Stimulated activated CD8-positive, alpha-beta memory T cell treated with anti-CD3 and anti-CD28 coated beads, Interleukin-12 subunit alpha, Interleukin-12 subunit beta, amount 100 ng/mL, for 24 hours (primary cell): ENCODE measurements around the gene SFMBT2.
"Not testable (repeated sequence)": the region's sequence is repeated elsewhere in the genome, so short reads cannot be mapped to it uniquely, and the experiment has no call there.

Experiments used
- DNase-seq: peaks from one replicate; pipeline ENCODE4 v3.0.0-alpha.2; 2020; ENCODE audit errors: extremely low read depth

SFMBT2 gene

DNA sequence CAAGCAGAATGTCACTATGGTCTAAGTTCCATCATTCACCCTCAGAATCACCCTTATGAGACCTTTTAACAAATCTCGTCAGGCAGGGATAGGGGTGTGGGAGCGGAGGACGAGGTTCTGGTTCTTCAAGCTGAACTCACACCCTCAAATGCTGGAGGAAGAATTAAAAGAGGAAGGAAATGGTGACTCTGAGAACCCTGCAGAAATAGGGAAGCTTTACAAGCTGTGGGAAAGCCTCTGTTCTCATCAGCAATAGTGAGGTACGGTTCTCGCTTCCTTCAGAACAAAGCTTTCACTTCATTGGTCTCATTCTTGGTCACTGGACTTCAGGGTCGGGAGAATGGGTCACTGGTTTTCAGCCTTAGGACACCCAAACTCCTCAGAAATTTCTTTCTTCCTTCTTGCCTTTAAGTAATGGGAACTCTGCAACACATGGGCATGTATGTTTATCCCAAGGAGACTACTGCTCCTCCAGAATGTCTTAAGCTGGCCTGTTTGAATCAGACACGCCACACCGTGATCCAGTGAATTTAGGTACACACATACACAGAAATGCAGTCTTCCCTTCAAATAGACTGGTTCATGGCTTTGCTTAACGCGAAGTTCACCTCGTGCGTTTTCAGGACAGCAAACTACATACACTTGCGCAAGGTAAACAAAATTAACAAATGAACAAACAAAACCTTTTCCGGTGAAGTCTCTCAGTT, 226.0 kb downstream of the SFMBT2 start:
- DNase-seq: no peak

DNA sequence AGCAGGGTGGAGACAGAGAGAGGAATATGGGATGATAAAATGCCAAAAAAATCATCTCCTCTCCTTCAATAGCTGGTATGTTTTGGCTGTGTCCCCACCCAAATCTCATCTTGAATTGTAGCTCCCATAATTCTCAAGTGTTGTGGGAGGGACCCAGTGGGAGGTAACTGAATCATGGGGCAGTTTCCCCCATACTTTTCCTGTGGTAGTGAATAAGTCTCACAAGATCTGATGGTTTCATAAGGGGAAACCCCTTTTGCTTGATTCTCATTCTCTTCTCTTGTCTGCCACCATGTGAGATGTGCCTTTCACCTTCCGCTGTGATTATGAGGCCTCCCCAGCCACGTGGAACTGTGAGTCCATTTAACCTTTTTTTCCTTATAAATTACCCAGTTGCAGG, 226.7 kb downstream of the SFMBT2 start:
- not testable (repeated sequence) for DNase-seq

DNA sequence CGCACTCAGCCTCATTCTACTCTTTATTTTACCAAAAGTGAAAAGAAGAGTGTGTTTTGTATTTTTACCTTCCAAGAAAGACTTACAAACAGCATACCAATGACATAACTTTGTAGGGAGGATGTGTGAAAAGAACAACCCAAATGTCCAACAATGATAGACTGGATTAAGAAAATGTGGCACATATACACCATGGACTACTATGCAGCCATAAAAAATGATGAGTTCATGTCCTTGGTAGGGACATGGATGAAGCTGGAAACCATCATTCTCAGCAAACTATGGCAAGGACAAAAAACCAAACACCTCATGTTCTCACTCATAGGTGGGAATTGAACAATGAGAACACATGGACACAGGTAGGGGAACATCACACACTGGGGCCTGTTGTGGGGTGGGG, 228.5 kb downstream of the SFMBT2 start:
- DNase-seq: not testable (repeated sequence)

DNA sequence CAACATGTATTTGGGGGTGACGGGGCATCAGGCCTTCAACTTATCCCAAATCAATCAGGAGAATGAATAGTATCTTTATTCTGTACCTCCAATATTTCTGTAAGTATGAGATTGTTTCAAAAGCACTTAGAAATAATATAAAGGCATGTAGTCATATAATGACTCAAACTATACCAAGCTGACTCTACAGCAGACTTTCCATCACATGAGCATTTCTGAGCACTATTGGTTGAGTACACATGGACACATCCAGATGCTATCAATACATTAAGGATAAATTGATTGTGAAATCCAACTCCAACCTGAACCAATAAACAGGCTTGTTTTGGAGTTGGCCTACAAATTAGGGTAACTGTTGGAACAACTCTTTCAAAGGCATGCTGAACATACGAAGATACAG, 229.4 kb downstream of the SFMBT2 start:
- DNase-seq: no peak

DNA sequence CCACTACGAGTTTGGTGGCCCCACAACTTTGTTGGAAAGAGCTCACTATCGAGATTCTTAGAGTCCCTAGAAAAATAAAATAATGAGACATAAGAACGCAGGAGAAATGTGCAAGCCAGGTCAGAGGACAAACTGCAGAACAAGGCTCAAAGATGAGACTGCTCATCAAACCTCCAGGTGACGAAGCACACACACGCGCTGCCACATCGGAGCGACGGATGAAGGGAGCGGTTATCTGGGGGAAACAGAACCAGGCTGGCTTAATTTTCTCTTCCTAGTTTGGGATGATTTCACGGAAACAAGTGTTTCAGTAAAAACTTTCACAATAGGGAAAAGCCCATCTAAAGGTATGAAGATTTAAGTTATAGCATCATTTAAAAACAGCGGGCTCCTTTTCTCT, 231.3 kb downstream of the SFMBT2 start:
- no peak for DNase-seq

DNA sequence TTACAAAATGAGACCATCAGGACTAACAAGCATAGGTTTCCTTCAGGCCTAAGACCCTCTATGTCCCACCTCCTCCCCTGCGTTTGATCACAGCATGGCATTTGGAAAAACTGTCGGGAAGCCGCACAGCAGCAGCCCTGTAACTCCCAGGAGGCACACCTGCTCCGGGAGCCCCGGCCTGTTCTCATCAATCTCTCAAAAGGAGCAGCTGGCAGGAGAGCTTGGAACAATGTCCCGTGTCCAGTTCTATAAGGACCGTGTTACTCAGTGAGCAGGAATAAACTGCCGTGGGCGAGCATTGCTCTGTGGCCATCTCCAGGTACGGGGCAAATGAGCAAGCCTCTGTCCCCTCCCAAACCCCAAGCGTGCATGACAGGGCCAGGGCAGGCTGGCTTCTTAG, 236.9 kb downstream of the SFMBT2 start:
- DNase-seq: no peak

DNA sequence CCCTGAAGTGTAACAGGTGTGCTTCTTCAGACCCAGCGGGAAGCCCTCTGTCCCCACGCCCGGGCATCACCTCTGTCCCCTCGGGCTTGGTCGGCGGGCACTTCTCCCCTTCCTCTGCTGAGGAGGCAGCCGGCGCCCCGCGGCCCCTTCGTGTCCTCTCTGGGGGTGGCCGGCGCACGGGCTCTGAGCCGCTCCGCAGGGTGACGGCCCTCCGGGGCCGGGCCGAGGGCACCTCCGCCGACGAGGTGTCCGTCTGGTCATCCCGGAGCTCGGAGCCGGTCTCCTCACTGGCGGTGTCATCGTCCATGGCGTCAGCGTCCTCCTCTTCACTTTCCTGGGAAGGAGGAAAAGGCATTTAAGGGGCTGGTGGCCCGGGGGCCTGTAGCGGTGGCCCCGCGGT, 239.0 kb downstream of the SFMBT2 start:
- no peak for DNase-seq

DNA sequence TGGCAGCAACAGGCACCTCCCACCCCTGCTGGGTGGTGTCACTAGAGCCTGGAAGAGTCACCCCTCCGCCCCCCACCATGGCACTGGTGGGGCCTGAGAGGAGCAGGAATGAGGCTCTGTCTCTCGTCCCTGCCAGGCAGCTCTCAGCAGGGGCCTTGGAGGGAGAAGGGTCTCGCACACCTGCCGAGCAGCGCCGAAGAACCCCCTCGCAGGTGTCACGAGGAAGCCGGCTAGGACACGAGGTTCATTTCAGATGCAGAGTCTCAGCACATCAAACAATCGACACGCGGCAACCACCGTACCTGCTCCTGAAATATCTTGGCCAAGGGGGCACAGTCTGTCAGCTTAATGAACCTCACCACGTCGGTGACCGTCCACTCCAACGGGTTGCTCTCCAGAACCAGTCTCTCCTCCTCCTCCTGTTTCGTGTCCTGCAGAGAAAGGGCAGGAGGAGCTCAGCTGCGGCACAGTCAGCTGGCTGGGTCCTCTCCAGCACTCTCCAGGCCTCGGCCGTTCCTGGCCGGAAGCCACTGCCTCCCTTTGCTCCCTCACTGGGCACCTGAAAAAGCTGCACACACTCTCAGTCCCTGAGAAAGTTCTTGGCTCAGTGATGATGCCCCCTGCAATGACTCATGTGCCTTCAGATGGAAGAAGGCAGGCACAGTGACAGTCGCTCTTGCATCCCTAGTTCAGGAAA, 240.1 kb downstream of the SFMBT2 start:
- DNase-seq: no peak

DNA sequence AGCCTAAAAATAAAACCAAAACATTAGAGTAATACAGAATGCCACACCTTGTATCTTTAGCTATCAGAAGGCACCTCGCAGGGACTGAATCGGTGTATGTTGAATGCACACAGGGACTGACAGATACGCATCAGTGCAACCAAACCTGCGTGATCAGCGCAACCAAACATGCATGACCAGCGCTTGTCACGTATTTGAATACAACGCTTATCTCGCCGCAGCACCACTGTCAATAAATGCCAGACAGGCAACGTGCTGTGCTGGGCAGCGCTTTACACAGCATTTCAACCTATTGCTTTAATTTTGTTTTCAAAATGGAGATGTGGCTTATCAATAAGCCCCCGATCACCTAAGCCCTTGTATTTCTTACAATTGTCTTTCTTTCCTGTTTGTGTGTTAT, 242.4 kb downstream of the SFMBT2 start:
- no peak for DNase-seq

DNA sequence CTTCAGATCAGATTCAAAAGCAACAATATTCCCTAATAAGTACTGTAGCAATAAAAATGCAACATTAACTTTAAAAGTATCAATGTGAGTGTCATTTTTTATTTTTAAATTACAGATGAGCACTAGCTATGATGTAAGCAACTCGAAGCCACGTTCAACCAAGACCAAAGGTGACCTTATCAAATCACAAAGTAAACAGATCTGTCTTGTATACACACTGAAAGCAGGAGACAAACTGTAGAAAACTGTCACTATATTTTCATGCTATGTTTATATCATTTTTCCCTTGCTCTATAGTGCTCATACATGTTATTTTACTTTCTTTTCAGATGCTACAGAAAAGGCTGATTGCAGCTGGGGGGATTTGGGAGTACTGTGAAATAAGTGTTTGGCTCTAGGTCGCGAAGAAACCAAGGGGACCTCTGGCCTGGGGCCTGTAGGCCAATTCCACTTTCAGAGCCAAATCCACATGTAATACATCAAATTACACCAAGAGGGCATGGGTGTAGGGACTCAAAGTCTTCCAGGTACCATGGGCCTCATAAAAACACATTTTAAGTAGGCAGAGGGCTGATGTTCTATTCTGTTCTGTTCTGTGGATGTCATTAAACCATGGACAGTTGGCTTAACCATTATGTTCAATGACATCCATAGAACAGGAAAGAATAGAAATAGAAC, 245.2 kb downstream of the SFMBT2 start:
- no peak for DNase-seq

DNA sequence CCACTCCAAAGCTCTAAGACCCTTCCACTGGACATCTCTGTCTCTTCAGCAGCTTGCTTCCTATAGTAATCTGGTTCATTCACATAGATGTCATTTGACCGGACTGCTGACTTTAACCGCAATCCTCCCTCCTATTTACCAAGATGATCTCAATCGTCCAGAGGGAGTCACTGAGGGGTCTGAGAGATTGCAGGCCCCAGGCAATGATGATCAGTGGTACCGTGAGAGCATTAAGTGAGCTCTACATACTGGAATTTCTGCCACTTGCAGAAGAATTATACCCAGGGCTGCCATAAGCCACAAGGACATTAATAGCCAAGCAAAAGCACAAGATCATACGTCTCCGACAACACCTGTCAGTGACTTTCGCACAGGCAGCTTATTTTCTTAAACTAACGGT, 245.9 kb downstream of the SFMBT2 start:
- DNase-seq: no peak

DNA sequence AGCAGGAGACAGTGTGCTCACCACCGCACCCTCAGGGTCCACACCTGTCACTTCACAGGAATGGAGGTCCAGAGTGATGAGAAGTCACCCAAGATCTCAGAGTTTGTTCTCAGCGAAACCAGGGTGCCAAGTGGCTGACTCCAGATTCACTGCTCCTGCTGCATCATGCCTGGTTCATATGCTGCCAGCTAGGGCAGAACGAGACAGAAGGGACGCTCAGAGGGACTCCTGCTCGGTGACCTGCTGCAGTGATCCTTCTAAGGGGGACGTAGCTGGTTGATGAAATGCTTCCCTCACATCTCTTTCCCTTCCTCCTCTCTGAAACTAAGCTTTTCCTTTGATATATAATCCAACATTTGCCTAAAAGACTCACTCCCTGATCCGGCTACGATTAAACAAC, 248.5 kb downstream of the SFMBT2 start:
- no peak for DNase-seq

DNA sequence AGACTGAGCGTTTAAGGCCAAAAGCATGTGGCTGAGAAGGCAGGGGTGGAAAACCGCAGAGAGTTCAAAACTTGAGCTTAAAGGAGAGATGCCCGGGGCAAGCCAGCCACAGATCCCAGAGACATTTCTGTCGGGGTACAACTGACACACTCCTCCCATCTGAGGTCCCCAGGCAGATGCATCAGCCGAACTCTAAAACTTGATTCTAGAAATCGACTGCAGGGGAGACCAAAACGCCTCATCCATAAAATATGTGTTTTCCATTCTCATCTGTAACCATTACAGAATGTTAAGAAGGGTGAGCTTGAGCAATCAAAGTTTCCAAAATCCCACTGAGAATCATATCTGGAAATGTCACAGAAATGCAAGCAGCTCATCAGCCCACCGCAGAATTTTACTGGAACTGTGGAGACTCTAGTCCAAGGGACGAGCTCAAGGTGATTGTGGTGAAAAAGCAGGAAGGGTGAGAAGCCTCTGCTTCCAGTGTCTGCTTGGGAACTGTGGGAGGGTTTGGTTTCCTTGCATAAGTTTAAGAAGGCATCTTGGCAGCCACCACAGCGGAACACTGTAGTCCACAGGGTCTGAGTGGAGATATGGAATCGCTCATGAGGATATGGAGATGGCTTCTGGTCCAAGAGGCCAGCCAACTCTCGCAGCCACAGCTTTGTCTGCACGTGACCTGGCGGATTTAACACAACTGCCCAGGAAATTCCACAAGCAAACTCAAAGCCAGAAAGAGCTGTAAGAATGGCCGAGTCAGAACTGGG, 249.2 kb downstream of the SFMBT2 start:
- no peak for DNase-seq

DNA sequence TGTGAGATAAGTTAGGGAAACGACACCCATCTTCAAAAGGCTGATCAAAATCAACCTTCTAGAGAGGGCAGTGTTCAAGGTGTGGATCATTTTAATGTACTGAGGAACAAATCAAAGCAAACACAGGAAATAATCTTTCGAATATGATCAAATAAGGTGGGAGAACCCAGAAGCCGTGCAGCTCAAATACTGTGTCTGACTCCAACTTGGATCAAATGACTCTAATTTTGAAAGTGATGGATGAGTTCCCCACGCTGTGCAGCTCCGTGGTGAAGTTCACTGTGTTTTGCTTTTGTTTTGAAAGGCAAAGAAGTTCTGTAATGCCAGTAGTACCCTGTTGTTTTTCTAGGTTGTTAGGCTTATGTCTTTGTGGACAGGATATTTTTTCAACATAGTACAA, 250.9 kb downstream of the SFMBT2 start:
- DNase-seq: no peak

DNA sequence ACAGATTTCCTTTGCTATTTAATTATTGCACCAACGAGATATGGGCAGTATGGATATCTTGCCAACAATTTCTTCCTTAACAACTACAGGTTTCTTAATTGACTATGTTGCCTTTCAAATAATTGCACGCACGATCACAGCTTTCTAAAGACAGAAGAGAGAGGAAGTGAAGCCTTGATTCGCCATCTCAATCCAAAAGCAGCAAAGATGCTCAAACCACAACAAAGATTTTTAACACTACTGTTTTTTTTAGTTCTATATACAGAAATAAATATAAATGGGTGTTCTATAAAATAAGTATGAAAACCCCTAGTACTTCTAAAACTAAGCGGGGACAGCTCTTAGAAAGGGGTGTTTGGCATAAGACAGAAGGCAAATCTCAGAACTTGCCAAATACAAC, 251.3 kb downstream of the SFMBT2 start:
- no peak for DNase-seq

DNA sequence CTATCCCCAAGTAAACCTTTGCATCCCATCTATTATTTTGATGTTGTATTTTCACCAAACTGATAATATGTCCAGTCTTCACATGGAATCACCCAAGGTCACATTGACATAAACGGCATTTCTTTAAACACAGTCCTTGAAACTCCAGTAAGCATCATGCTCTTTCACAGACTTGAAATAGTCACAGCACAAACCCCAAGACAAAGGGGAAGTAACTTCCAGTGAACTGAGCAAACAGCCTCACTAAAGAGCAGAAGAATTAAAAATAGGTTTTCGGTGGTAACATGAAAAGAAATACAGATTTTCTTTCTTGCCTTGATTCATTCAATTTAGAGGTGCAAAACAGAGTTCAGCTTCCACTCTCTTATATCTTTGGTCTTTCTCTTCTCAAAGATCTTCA, 253.7 kb downstream of the SFMBT2 start:
- no peak for DNase-seq

DNA sequence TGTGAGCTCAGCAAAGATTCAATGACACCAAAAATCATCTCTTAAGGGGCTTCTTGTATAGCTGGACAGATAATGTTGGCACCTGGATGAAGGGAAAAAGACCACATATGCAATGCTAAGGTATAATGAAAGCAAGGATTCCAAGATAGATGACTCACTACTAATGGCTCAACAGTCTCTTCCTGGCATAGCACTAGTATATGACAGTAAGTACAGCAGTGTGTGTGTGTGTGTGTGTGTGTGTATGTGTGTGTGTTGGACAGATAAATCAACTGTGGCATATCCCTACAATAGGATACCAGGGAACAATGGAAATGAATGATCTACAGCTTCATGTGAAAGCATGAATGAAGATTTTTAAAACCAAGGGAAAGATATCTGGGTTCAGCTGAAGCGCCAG, 257.1 kb downstream of the SFMBT2 start:
- no peak for DNase-seq

DNA sequence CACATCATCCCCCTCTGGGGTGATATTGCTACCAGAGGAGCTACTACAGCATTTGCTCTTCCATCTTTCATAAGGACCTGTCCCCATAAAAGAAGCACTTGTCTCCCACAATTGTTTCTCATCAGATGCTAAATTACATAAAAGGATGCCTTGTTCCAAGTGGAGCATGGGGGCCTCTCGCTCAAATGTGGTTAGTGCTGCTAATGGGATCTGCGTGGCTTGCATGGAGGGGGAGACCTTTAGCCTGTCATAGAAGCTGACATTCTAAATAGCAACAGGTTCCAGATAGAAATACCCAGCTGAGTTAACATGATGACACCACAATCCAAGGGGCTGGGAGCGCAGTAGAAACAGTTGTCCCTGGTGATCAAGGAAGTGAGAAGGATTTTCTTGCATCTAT, 257.9 kb downstream of the SFMBT2 start:
- DNase-seq: no peak

DNA sequence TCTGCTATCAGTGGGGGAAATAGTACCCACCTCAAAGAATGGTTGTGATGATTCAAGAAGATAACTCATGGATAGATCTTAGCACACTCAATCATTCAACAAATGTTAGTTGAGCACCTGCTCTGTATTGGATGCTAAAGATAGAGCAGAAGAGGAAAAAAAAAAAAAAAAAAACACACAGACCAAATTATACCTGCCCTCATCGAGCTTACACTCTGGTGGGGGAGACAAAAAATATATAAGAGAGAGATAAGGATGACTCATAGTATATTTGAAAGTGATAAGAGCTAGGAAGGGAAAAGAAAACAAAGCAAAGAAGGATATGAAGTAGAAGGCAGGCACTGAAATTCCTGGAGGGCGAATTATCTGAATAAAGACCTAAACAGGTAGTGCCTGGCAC, 258.5 kb downstream of the SFMBT2 start:
- no peak for DNase-seq

DNA sequence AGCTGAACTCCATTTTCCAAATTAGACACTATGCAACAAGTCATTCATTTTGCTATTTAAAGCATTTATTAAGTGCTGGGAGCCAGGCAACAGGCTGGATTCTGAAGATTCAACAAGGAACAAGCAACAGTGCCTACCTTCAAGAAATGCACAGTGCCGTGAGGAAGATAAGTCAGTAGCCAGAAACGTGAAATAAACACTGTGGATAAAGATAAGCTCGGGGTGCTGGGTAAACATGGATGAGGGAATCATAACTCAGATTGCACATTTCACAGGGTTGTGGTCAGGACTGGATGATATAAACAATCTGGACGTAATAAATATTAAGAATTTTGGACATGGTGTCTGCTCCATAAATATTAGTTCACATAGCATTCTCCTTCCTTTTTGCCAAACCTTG, 259.3 kb downstream of the SFMBT2 start:
- DNase-seq: no peak

DNA sequence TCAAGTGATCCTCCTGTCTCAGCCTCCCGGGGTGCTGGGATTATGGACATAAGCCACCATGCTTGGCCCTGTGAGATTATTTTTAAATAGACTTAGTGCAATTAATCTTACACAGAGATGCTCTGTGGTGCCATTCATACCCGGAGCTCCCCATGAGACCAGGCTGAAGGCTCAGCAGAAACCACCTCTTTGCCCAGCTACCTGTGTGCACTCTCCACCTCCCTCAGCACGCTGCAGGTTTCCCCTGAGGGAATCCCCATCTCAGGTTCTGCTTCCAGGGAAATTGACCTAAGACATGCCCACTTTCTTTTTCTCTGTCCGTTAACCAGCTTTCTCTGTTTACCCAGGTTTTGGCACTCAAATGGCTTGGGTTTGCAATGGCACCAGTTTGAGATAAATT, 260.5 kb downstream of the SFMBT2 start:
- DNase-seq: no peak

DNA sequence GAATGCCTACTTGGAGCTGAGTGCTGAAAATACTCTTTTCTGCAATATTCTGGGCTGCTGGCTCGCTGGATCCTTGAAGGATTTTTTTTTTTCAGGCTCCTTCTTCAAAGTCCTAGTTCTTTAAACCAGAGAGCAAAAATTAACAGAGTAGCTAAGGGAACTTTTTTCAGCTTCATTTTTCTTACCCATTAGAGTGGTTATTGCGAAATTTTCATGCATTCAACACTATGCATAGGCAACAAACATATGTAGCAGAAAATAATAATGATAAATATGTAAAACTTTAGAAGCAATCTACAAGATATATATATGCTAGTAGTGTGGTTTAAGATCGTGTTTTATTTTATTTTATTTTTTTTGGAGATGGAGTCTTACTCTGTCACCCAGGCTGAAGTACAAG, 264.6 kb downstream of the SFMBT2 start:
- no peak for DNase-seq
